Lung microvascular endothelial cell (primary cell): Measurements from ENCODE around the gene OPCML. TPM values are rescaled to one million over a fixed set of nuclear protein-coding genes. Genes with fewer than 3 reads are reported as not detected.

ENCODE experiments used
- DNase-seq, 2 donors: peaks; one replicate each; pipeline versions ENCODE4 v3.0.0 to v3.0.0-alpha.2; 2010; ENCODE audit warnings: low read depth in 2 of 2
- total RNA-seq: library from RNA; depleted of rRNA; stranded (reverse); fragments of >200 nt; gene quantifications from 2 replicates; pipeline ENCODE4 v1.2.1, GENCODE V29; 2014

Gene OPCML
- total RNA-seq, 1 donor from 2014 or later, result not detected

DNA sequence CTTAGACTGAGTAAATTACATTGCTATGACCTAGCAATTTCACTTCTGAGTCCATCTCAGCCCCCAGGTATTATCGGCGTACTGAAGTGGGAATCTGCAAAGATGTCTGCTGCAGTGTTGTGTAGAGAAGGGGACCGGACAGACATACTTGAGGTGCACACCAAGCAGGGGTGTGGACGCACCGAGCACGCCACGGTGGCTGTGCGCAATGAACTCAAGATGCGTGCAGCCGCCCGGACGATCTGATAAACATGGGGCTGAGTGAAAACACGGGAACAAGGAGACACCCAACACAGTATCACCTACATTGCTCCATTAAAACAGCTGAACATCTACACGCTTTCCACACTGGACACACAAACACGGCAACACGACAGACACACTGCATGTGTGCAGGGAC is 454.3 kb downstream of the OPCML start:
- no peak for DNase-seq

GRCh38 chr11:133075351-133075750 is 456.9 kb downstream of the OPCML start:
- DNase-seq, result no peak

- DNase-seq, result no peak
Measured at GRCh38 chr11:133072858-133073582, 459.3 kb downstream of the OPCML start.

DNA sequence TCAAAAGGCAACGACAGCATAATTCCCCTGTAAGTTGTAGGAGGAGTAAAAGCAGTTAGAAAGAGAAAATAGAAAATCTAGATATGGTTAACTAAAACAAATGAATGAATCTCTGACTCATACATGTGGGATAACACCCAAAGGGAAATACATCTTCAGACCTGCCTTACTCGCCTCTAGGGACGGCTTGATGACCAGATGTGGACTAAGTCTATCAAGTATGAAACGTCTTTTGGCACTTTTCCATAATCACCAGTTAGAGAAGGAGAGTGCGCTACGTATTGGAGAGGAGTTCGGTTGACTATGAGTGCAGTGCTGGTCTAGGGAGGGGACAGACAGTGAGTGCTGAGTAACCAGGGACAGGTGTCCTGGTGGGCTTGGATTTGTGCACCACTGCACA is 459.9 kb downstream of the OPCML start:
- DNase-seq, result no peak

GRCh38 chr11:133070791-133071190 is 461.5 kb downstream of the OPCML start:
- DNase-seq, result no peak

- no peak for DNase-seq
Measured at GRCh38 chr11:133070021-133070713, 462.1 kb downstream of the OPCML start.

DNA sequence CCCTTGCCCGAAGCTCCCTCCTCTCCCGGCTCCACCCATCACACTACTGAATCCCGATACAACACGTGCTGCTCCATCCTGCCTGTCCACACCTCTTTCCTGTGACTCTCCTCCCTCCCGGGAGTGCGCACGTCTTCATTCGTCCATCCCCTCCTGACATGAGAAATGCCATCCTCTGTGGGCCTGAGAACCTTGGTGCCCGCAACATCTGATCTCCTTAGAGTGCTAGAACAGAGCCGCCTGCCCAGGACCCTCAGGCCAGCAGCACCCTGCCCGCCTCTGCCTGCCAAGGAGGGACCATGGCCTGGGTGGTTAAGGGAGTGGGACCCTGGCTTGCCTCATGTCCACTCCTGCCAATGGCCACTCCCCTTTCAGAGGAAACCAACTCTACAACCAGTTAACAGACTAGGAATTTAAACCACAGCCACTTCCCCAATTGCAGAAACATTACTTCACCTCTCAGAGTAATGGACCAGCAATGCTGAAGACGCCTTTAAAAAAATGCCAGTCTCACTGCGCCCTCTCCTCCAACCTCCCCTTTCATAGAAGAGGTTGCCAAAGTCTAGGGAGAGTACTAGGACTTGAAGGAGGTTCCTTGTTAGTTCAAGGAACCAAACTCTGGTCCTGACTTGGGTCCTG is 466.3 kb downstream of the OPCML start:
- no peak for DNase-seq

DNA sequence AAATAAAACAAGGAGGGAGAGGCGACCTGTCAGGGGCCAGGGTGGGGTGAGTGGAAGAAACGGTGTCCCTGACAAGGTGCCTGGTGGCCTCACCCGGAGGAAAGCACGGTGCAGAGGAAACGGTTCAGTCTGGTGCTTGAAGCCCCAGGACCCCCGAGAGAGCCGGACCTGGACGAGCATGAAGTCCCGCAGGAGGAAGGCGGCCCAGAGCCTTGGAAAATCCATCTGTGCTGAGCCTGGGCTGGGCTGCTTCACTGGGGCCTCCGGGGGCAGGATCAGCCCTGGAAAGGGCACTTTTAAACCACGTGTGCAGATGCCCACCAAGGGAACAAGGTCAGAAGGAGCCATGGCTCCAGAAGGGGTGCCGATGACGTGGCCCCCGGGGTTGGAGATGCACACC is 467.3 kb downstream of the OPCML start:
- DNase-seq, result no peak

- peak; percentile 33 to 78 for DNase-seq
Measured at GRCh38 chr11:133064152-133064877, 468.0 kb downstream of the OPCML start.

- no peak for DNase-seq
Measured at GRCh38 chr11:133058501-133058900, 473.8 kb downstream of the OPCML start.

DNA sequence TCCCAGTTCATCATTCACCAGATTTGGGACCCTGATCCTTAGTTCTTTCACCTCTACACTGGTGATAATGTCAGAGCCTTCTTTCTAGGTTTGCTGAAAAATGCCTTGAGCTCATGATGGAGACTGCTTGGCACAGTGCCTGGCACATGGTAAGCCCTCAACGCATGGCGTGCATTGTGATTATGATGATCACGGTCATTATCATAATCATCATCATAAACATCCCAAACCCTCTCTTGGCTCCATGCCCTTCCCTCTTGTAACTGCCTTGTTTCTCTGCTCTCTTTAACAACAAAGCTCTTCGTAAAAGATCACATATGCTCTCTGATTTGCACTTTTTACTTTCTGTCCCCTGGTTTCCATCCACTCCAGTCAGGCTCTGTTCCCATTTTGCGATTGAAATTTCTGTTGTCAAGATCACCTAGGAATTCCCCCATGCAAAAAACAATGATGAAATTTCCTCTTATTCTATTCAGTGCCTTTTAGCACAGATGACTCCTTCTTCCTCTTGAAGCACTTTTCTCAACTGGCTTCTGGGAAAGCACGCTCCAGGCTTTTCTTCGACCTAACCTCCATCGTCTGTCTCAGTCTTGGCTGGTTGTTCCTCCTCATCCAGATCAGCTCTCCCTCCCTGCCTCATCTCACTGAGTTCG is 479.1 kb downstream of the OPCML start:
- no peak for DNase-seq

GRCh38 chr11:133052537-133052936 is 479.8 kb downstream of the OPCML start:
- DNase-seq, result no peak

GRCh38 chr11:133049244-133050019 is 482.9 kb downstream of the OPCML start:
- DNase-seq, result no peak

- DNase-seq, result no peak
Measured at GRCh38 chr11:133048270-133048669, 484.0 kb downstream of the OPCML start.

GRCh38 chr11:133047771-133048115 is 484.6 kb downstream of the OPCML start:
- DNase-seq, result no peak

- DNase-seq, result no peak
Measured at GRCh38 chr11:133047036-133047770, 485.1 kb downstream of the OPCML start.

DNA sequence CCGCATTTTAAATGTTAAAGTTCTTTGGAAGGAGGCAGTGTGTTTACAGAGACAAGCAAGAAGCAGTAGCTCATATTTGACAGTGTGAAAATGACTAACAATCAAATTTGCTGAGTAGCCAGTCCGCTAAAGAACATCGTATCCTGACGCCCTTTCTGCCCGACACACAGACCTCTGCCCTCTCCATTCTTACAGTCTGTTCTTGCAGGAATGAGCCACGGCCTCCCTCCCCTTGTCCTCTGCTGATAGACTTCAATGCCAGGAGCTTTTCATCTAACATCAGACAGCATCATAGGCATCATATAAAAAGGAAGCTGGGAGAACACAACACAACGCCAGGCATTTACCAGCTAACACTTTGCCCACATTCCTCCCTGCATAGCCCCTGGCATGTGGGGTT is 486.0 kb downstream of the OPCML start:
- no peak for DNase-seq

- no peak for DNase-seq
Measured at GRCh38 chr11:133041928-133042882, 490.1 kb downstream of the OPCML start.

- no peak for DNase-seq
Measured at GRCh38 chr11:133041181-133041580, 491.1 kb downstream of the OPCML start.
